Gastroesophageal sphincter (tissue), 4 donors: ENCODE data around the gene UBLCP1. TPM values are rescaled to one million over a fixed set of nuclear protein-coding genes. Genes with fewer than 3 reads are reported as not detected.

Experiments
- ATAC-seq: fragments of 150-250 bp; one replicate; pipeline ENCODE4 v1.9.1; 2016; ENCODE audit warnings: mild to moderate bottlenecking, moderate library complexity
- H3K27ac ChIP-seq, 4 donors: fragments of 200-600 bp; sonication (generic) in 3 of 4; 1 replicate in 3 of 4; 2 replicates in 1 of 4; pipeline ENCODE4 v1.5.1; 2016 to 2019
- H3K27me3 ChIP-seq: fragments of 200-600 bp; sonication (generic); one replicate; pipeline ENCODE4 v1.5.1; 2019
- H3K36me3 ChIP-seq, 2 donors: fragments of 200-600 bp; sonication (generic); one replicate each; pipeline ENCODE4 v1.5.1; 2019; ENCODE audit warnings: control low read depth in 1 of 2
- H3K4me1 ChIP-seq, 3 donors: fragments of 200-600 bp; sonication (generic); 1 replicate in 2 of 3; 2 replicates in 1 of 3; pipeline ENCODE4 v1.5.1; 2016 to 2019; ENCODE audit warnings: control low read depth in 2 of 3
- H3K4me3 ChIP-seq, 2 donors: fragments of 200-600 bp; sonication (generic); one replicate each; pipeline ENCODE4 v1.5.1; 2019; ENCODE audit warnings: mild to moderate bottlenecking in 1 of 2, moderate library complexity in 1 of 2
- H3K9me3 ChIP-seq, 3 donors: fragments of 200-600 bp; sonication (generic); one replicate each; pipeline ENCODE4 v1.5.1; 2017 to 2019; ENCODE audit warnings: control low read depth in 2 of 3
- EP300 ChIP-seq: sonication (generic); formaldehyde crosslinking; IDR thresholded peaks from one replicate; pipeline ENCODE4 v1.6.1; 2017; ENCODE audit warnings: antibody characterized with exemption, mild to moderate bottlenecking
- POLR2A ChIP-seq, 2 donors: fragments of 450-650 bp; IDR thresholded peaks; one replicate each; pipeline ENCODE4 v1.6.1; 2017; ENCODE audit warnings: antibody characterized with exemption in 2 of 2, mild to moderate bottlenecking in 2 of 2, moderate library complexity in 1 of 2
- POLR2AphosphoS5 ChIP-seq: sonication (generic); formaldehyde crosslinking; IDR thresholded peaks from one replicate; pipeline ENCODE4 v1.6.1; 2017; ENCODE audit warnings: antibody characterized with exemption
- WGBS, 2 donors: methylation state at CpG; one replicate each; pipeline ENCODE4 v1.1.5; 2018; ENCODE audit warnings: low coverage in 1 of 2; 5-methylcytosine and 5-hydroxymethylcytosine counted together
- total RNA-seq, 4 donors: library from RNA; depleted of rRNA; stranded (reverse); fragments of >200 nt; gene quantifications; one replicate each; pipeline ENCODE4 v1.1.0, GENCODE V29; 2016
- TF ChIP-seq, protein P1 (sequence below), 4 experiments: fragments of 200-600 bp in 2 of 4; fragments of 450-650 bp in 2 of 4; sonication (generic) in 1 of 4; IDR thresholded peaks; one replicate each; pipeline ENCODE4 v1.5.1; 2017 to 2019; ENCODE audit warnings: antibody characterized with exemption in 4 of 4, mild to moderate bottlenecking in 2 of 4, moderate library complexity in 2 of 4

UBLCP1 gene
- total RNA-seq, 4 donors from 2014 or later: 24.1 to 29.3 (median 26.0) TPM

DNA sequence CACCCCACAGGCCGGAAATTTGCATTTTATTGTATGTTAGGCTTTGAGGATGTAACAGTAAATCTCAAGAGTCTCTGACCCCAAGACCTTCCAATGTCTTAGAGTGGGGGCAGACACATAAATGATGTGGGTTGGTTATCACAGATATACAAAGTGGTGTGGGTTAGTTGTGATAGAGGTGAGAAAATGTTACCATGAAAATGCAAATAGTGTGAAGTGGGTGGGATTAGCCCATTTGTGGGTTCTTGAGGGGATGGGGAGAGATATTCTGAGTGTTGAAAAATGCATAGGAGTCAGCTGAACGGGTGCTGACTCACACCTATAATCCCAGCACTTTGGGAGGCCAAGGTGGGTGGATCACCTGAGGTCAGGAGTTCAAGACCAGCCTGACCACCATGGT lies 45.9 kb upstream of the UBLCP1 start:
- WGBS, 2 donors: 70 to 76% methylated on average over 1 to 2 of the region's 2 CpGs
- Histone ChIP-seq H3K27me3 (no peaks in the 10 kb centered on the region), H3K9me3 (no peaks in the 10 kb centered on the region), H3K4me3 (no peak overlapping the region), H3K27ac (no peak overlapping the region), H3K4me1 (no peaks in the 10 kb centered on the region), H3K36me3 (no peaks in the 10 kb centered on the region)
- TF ChIP-seq, protein P1, sequence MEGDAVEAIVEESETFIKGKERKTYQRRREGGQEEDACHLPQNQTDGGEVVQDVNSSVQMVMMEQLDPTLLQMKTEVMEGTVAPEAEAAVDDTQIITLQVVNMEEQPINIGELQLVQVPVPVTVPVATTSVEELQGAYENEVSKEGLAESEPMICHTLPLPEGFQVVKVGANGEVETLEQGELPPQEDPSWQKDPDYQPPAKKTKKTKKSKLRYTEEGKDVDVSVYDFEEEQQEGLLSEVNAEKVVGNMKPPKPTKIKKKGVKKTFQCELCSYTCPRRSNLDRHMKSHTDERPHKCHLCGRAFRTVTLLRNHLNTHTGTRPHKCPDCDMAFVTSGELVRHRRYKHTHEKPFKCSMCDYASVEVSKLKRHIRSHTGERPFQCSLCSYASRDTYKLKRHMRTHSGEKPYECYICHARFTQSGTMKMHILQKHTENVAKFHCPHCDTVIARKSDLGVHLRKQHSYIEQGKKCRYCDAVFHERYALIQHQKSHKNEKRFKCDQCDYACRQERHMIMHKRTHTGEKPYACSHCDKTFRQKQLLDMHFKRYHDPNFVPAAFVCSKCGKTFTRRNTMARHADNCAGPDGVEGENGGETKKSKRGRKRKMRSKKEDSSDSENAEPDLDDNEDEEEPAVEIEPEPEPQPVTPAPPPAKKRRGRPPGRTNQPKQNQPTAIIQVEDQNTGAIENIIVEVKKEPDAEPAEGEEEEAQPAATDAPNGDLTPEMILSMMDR (IDR thresholded peaks at IDR 0.05): no peak
- TF ChIP-seq EP300: no peak
- no peak for TF ChIP-seq POLR2AphosphoS5
- TF ChIP-seq POLR2A (IDR thresholded peaks at IDR 0.05): no peak
- no peak for ATAC-seq

- Histone ChIP-seq H3K4me3 (no peak overlapping the region), H3K27me3 (no peaks in the 10 kb centered on the region), H3K4me1 (no peaks in the 10 kb centered on the region), H3K9me3 (no peaks in the 10 kb centered on the region), H3K27ac (no peak overlapping the region), H3K36me3 (no peaks in the 10 kb centered on the region)
- 49 to 69% methylated on average over 2 of the region's 2 CpGs for WGBS, 2 donors
- TF ChIP-seq POLR2A (IDR thresholded peaks at IDR 0.05) (no peak), POLR2AphosphoS5 (no peak), EP300 (no peak)
- TF ChIP-seq, protein P1 (IDR thresholded peaks at IDR 0.05): no peak
- ATAC-seq: no peak
Observed at GRCh38 chr5:159218595-159219023, 44.5 kb upstream of the UBLCP1 start.

GRCh38 chr5:159220206-159220605 lies 42.9 kb upstream of the UBLCP1 start:
- TF ChIP-seq EP300 (no peak), POLR2AphosphoS5 (no peak), POLR2A (IDR thresholded peaks at IDR 0.05) (no peak)
- TF ChIP-seq, protein P1 (IDR thresholded peaks at IDR 0.05): no peak
- Histone ChIP-seq H3K36me3 (no peaks in the 10 kb centered on the region), H3K27me3 (no peaks in the 10 kb centered on the region), H3K4me1 (no peaks in the 10 kb centered on the region), H3K9me3 (no peaks in the 10 kb centered on the region), H3K4me3 (no peak overlapping the region), H3K27ac (no peak overlapping the region)
- 78 to 88% methylated on average over 5 of the region's 5 CpGs for WGBS, 2 donors
- ATAC-seq: no peak

DNA sequence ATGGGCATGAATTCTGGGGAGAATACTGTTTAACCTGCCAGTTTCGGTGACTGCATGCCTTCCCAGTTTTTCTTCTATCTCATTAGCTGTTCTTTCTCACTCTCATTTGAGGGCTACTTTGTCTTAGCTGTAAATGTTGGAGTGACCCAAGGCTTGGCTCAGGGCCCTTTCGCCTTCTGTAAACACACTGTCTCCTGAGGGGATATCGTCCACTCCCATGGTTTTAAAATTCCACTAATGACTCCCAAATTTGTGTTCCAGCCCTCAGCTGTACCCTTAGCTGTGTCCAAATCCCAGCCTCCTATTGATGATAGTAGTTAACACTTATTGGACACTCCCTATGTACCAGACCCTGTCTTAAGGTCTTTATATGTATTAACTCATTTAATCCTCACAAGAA lies 39.6 kb upstream of the UBLCP1 start:
- Histone ChIP-seq H3K9me3 (no peaks in the 10 kb centered on the region), H3K27me3 (no peaks in the 10 kb centered on the region), H3K4me1 (no peaks in the 10 kb centered on the region), H3K4me3 (no peak overlapping the region), H3K36me3 (no peaks in the 10 kb centered on the region), H3K27ac (no peak overlapping the region)
- no peak for TF ChIP-seq POLR2A (IDR thresholded peaks at IDR 0.05)
- TF ChIP-seq, protein P1 (IDR thresholded peaks at IDR 0.05): no peak
- TF ChIP-seq POLR2AphosphoS5: no peak
- TF ChIP-seq EP300: no peak
- no peak for ATAC-seq
- WGBS, 2 donors: 52 to 67% methylated on average over 3 of the region's 3 CpGs

GRCh38 chr5:159224471-159224870 lies 38.6 kb upstream of the UBLCP1 start:
- H3K4me1 ChIP-seq: no peaks in the 10 kb centered on the region
- 83% methylated on average over 2 of the region's 2 CpGs; no CpG with 5 or more reads in 1 of the 2 donors for WGBS, 2 donors
- TF ChIP-seq POLR2AphosphoS5 (no peak), EP300 (no peak), POLR2A (IDR thresholded peaks at IDR 0.05) (no peak)
- TF ChIP-seq, protein P1 (IDR thresholded peaks at IDR 0.05): no peak
- no peaks in the 10 kb centered on the region for H3K27me3 ChIP-seq
- H3K9me3 ChIP-seq: no peaks in the 10 kb centered on the region
- H3K36me3 ChIP-seq: no peaks in the 10 kb centered on the region
- no peak overlapping the region for H3K27ac ChIP-seq
- H3K4me3 ChIP-seq: no peak overlapping the region
- ATAC-seq: no peak
